ENCODE data around the gene ARL10.

GRCh38 chr5:176352116-176352878 is 13.0 kb upstream of the ARL10 start:
- no peak for TF ChIP-seq CTCF (tag by site-specific recombination; IDR thresholded peaks at IDR 0.05)
- no peak for TF ChIP-seq PBX3 (CRISPR knock-in tag; IDR thresholded peaks at IDR 0.05)
- TF ChIP-seq ZNF629 (tag by site-specific recombination; IDR thresholded peaks at IDR 0.05) = 0 out of 2 replicates have a peak, but pooled peaks have one; percentile 34
- TF ChIP-seq YY1 (tag by site-specific recombination; IDR thresholded peaks at IDR 0.05) = no peak
- no peak for TF ChIP-seq ZNF426 (tag by site-specific recombination; IDR thresholded peaks at IDR 0.05)
- no peak for TF ChIP-seq PRDM4 (tag by site-specific recombination; IDR thresholded peaks at IDR 0.05)
- TF ChIP-seq ZSCAN18 (tag by site-specific recombination; IDR thresholded peaks at IDR 0.05) = no peak

Data from HEK293 (cell line).